HepG2 (cell line): ENCODE results near the gene CDK17. TPM values are rescaled to one million over a fixed set of nuclear protein-coding genes. Genes with fewer than 3 reads are reported as not detected.

ENCODE experiments used
- ATAC-seq: fragments of 200-7000 bp; cut with Tn5 transposase; 3 replicates; pipeline ENCODE4 v1.9.1; 2020; ENCODE audit warnings: mild to moderate bottlenecking, moderate library complexity
- BruUV-seq: library from RNA; stranded (reverse); fragments of 400-500 nt; replicated peaks from 2 replicates; lab custom pipeline; 2021; lab: Mats Ljungman, UMichigan
- CTCF ChIA-PET: fragments of 300-600 bp; formaldehyde crosslinking; extraction: SDS; loops from one replicate; lab custom pipeline; 2021; ENCODE audit warnings: low total read pairs, inconsistent platforms, low intra/inter-chr PET ratio; lab: Yijun Ruan, JAX
- POLR2A ChIA-PET: fragments of 350-600 bp; sonication (Branson Sonifier 250); formaldehyde crosslinking; loops from one replicate; lab custom pipeline; 2020; ENCODE audit warnings: antibody characterized with exemption, inconsistent platforms; lab: Yijun Ruan, JAX
- DNase-seq: peaks from one replicate; pipeline ENCODE4 v3.0.0-alpha.2; 2015; ENCODE audit warnings: low spot score
- FAIRE-seq: peaks from 3 replicates; lab custom pipeline; 2011; peaks lifted over from hg19 to GRCh38; lab: Jason Lieb, UNC
- H2AFZ ChIP-seq: one replicate; pipeline ENCODE4 v1.6.1; 2011; ENCODE audit warnings: low read length, inconsistent platforms
- H3K27ac ChIP-seq: fragments of 300-600 bp; 3 replicates; pipeline ENCODE4 v1.8.0; 2011; ENCODE audit warnings: mixed run types, mild to moderate bottlenecking, mixed read lengths, low read length, inconsistent platforms; ENCODE audit not compliant: insufficient read depth; ENCODE audit errors: extremely low read length
- H3K27me3 ChIP-seq, 2 experiments: fragments of 200-600 bp in 1 of 2; 2 replicates in 1 of 2; 3 replicates in 1 of 2; pipeline versions ENCODE4 v1.6.0 to v1.8.0; 2011; ENCODE audit warnings: low read length in 2 of 2, mild to moderate bottlenecking in 2 of 2, moderate library complexity in 2 of 2, inconsistent platforms in 1 of 2; ENCODE audit not compliant: insufficient read depth in 2 of 2, control insufficient read depth in 1 of 2
- H3K36me3 ChIP-seq, 2 experiments: fragments of 200-600 bp in 1 of 2; replicated peaks in 1 of 2; 2 replicates in 1 of 2; 3 replicates in 1 of 2; pipeline versions ENCODE4 v1.5.1 to v1.8.0; 2011; ENCODE audit warnings: low read length in 2 of 2, inconsistent platforms in 1 of 2; ENCODE audit not compliant: insufficient read depth in 2 of 2, control insufficient read depth in 1 of 2
- H3K4me1 ChIP-seq: 2 replicates; pipeline ENCODE4 v1.5.1; 2012; ENCODE audit warnings: low read length, inconsistent platforms; ENCODE audit not compliant: insufficient read depth
- H3K4me2 ChIP-seq: 2 replicates; pipeline ENCODE4 v1.6.0; 2011; ENCODE audit warnings: low read depth, low read length, inconsistent platforms
- H3K4me3 ChIP-seq, 3 experiments: fragments of 200-600 bp in 1 of 3; sonication (generic), shearing (Covaris generic) in 1 of 3; replicated peaks in 1 of 3; 2 replicates each; pipeline ENCODE4 v1.5.1; 2011 to 2016; ENCODE audit warnings: low read length in 3 of 3, inconsistent platforms in 2 of 3, low read depth in 2 of 3, mild to moderate bottlenecking in 2 of 3, control low read depth in 1 of 3, mixed read lengths in 1 of 3; ENCODE audit not compliant: insufficient read depth in 1 of 3
- H3K79me2 ChIP-seq: one replicate; pipeline ENCODE4 v1.6.1; 2011; ENCODE audit warnings: low read length, inconsistent platforms; ENCODE audit not compliant: insufficient read depth
- H3K9ac ChIP-seq: 2 replicates; pipeline ENCODE4 v1.6.0; 2011; ENCODE audit warnings: mild to moderate bottlenecking, low read depth, low read length, inconsistent platforms; ENCODE audit not compliant: insufficient read depth
- H3K9me3 ChIP-seq: 2 replicates; pipeline ENCODE4 v1.5.1; 2012; ENCODE audit warnings: mild to moderate bottlenecking, low read length
- H4K20me1 ChIP-seq: 2 replicates; pipeline ENCODE4 v1.6.0; 2011; ENCODE audit warnings: inconsistent platforms, mild to moderate bottlenecking, low read length, moderate library complexity; ENCODE audit not compliant: insufficient read depth
- AHDC1 ChIP-seq: sonication (generic); formaldehyde crosslinking; IDR thresholded peaks from 2 replicates; pipeline ENCODE4 v1.5.1; 2020; ENCODE audit warnings: mild to moderate bottlenecking, missing genetic modification reagents, borderline replicate concordance
- EEA1 ChIP-seq: sonication (generic); formaldehyde crosslinking; IDR thresholded peaks from 2 replicates; pipeline ENCODE4 v1.5.1; 2020; ENCODE audit warnings: mild to moderate bottlenecking, missing genetic modification reagents, borderline replicate concordance
- HDAC6 ChIP-seq: fragments of 200-600 bp; sonication (generic); IDR thresholded peaks from 2 replicates; pipeline ENCODE4 v1.7.0; 2017; ENCODE audit warnings: mild to moderate bottlenecking, antibody characterized with exemption, low read length, low read depth
- KLF16 ChIP-seq, 2 experiments: sonication (generic) in 1 of 2; formaldehyde crosslinking in 1 of 2; IDR thresholded peaks; 2 replicates each; pipeline versions ENCODE4 v1.6.1 to v1.8.0; 2016 to 2023; ENCODE audit warnings: missing genetic modification reagents in 2 of 2, missing compliant biosample characterization in 1 of 2
- MIXL1 ChIP-seq: IDR thresholded peaks from 2 replicates; pipeline ENCODE4 v1.6.1; 2016
- POLR2G ChIP-seq: fragments of 200-400 bp; formaldehyde crosslinking; IDR thresholded peaks from 2 replicates; pipeline ENCODE4 v1.6.1; 2018; ENCODE audit warnings: mild to moderate bottlenecking, low read depth, low read length, moderate library complexity
- TOE1 ChIP-seq: sonication (generic); formaldehyde crosslinking; IDR thresholded peaks from 2 replicates; pipeline ENCODE4 v1.4.0; 2020; ENCODE audit warnings: mild to moderate bottlenecking, missing genetic modification reagents
- ZNF44 ChIP-seq: sonication (generic); formaldehyde crosslinking; IDR thresholded peaks from 2 replicates; pipeline ENCODE4 v1.5.1; 2020; ENCODE audit warnings: mild to moderate bottlenecking, missing genetic modification reagents
- ZNF513 ChIP-seq: sonication (generic); formaldehyde crosslinking; conservative IDR thresholded peaks from 2 replicates; pipeline ENCODE4 v1.5.0; 2020; ENCODE audit warnings: missing genetic modification reagents
- ZNF543 ChIP-seq: sonication (generic); formaldehyde crosslinking; IDR thresholded peaks from 2 replicates; pipeline ENCODE4 v1.4.0; 2020; ENCODE audit warnings: mild to moderate bottlenecking, missing genetic modification reagents
- ZXDC ChIP-seq: sonication (generic); formaldehyde crosslinking; IDR thresholded peaks from 2 replicates; pipeline ENCODE4 v1.5.0; 2020; ENCODE audit warnings: mild to moderate bottlenecking, missing genetic modification reagents
- WGBS: methylation state at CpG from one replicate; pipeline ENCODE4 v1.1.6; 2017; ENCODE audit warnings: low lambda C conversion rate; 5-methylcytosine and 5-hydroxymethylcytosine counted together
- in situ Hi-C: cut with HindIII; loops from 2 replicates; pipeline ENCODE4 v1.10.0; 2017; ENCODE audit warnings: low pct_unique_long_range_greater_than_20kb; ENCODE audit not compliant: extremely low pct_ligation_motif_present
- intact Hi-C: fragments of 100-400 bp; cut with micrococcal nuclease; formaldehyde crosslinking; loops from one replicate; pipeline ENCODE4 v1.10.0; 2022; ENCODE audit not compliant: unreplicated experiment
- polyA plus RNA-seq, 8 experiments: library from polyadenylated mRNA; depleted of rRNA in 3 of 8; stranded (reverse) in 7 of 8; unstranded in 1 of 8; fragments of >200 nt; fragmentation: Illumina TruSeq in 4 of 8; extraction: Trizol in 4 of 8; gene quantifications; 2 replicates each; pipeline versions ENCODE4 v1.2.1 to v1.2.3, GENCODE V29; 2011 to 2016; ENCODE audit warnings: low read depth in 4 of 8, missing spikeins in 1 of 8, mixed read lengths in 1 of 8; ENCODE audit not compliant: insufficient read depth in 1 of 8
- total RNA-seq, 5 experiments: library from RNA; depleted of rRNA; stranded (reverse); fragments of >200 nt; fragmentation: Illumina TruSeq; extraction: Trizol; gene quantifications; 2 replicates each; pipeline ENCODE4 v1.2.3, GENCODE V29; 2016; ENCODE audit warnings: low read depth in 1 of 5

CDK17 gene
- total and polyA plus RNA-seq, 2 of the 13 experiments (the other 11 are each of a cell fraction or from before 2014, with no cell fraction given) = 9.9 to 22.3 TPM

- H2AFZ ChIP-seq = no peak overlapping the region
- TF ChIP-seq POLR2G (no peak), ZNF513 (no peak), EEA1 (CRISPR knock-in tag) (no peak), ZXDC (CRISPR knock-in tag) (no peak), HDAC6 (no peak), AHDC1 (CRISPR knock-in tag) (no peak), TOE1 (CRISPR knock-in tag) (no peak), KLF16 (CRISPR knock-in tag; IDR thresholded peaks at IDR 0.05) (no peak), MIXL1 (no peak), ZNF543 (CRISPR knock-in tag) (no peak), ZNF44 (no peak)
- WGBS = 57% methylated on average over 1 of the region's 1 CpG
- POLR2A ChIA-PET = no interaction called here
- in situ Hi-C loops (no loop called here), intact Hi-C loops (loop anchor here (5.0 kb wide), 1 partner anchor 342 kb away; no protein-coding TSS in a partner anchor)
- no peak overlapping the region for H3K4me3 ChIP-seq
- ATAC-seq (no peak), FAIRE-seq (no peak), DNase-seq (no peak)
- H3K79me2 ChIP-seq = peaks cover 4% of the 10 kb centered on the region
- no TSS peak for BruUV-seq
- H3K4me1 ChIP-seq = peaks cover 6% of the 10 kb centered on the region; the same call in 1 of the 2 replicates
- no peak overlapping the region for H3K9ac ChIP-seq
- H3K4me2 ChIP-seq = no peak overlapping the region
- peaks cover 0 to 3% of the 10 kb centered on the region in 2 experiments; a peak in 1 of 5 replicates for H3K27me3 ChIP-seq
- H3K9me3 ChIP-seq = no peaks in the 10 kb centered on the region
- no peaks in the 10 kb centered on the region; the same call in 1 of the 2 replicates for H4K20me1 ChIP-seq
- CTCF ChIA-PET = no interaction called here
- H3K27ac ChIP-seq = no peak overlapping the region
- H3K36me3 ChIP-seq = no peaks in the 10 kb centered on the region
Observed at GRCh38 chr12:96403870-96404269, 3.6 kb upstream of the CDK17 start.
